ENCODE measurements around the gene ZNF574.

DNA sequence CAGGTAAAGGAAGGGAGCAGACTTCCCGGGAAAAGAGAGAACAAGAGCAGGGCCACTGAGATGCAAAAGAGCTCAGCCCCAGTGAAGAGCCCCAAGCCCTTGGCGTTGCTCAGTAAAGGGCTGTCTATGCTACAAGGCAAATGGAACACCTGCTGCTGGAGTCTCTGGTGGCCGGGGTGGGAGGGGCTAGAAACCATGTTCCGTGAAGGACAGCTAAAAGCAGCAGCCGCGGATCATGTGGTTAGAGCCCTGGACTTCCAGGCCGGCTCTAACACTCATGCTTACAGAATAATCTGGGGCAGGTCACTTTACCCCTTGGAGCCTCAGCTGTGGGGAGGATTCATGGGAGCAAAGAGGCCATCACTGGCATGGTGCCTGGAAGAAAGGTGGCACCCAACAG, 38.4 kb downstream of the ZNF574 start:
- TF ChIP-seq POLR2A (IDR thresholded peaks at IDR 0.05) = no peak
- TF ChIP-seq, protein P1, sequence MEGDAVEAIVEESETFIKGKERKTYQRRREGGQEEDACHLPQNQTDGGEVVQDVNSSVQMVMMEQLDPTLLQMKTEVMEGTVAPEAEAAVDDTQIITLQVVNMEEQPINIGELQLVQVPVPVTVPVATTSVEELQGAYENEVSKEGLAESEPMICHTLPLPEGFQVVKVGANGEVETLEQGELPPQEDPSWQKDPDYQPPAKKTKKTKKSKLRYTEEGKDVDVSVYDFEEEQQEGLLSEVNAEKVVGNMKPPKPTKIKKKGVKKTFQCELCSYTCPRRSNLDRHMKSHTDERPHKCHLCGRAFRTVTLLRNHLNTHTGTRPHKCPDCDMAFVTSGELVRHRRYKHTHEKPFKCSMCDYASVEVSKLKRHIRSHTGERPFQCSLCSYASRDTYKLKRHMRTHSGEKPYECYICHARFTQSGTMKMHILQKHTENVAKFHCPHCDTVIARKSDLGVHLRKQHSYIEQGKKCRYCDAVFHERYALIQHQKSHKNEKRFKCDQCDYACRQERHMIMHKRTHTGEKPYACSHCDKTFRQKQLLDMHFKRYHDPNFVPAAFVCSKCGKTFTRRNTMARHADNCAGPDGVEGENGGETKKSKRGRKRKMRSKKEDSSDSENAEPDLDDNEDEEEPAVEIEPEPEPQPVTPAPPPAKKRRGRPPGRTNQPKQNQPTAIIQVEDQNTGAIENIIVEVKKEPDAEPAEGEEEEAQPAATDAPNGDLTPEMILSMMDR (IDR thresholded peaks at IDR 0.05) = no peak
